Measurements from ENCODE around the gene SYNE1.
"Not testable (repeated sequence)": the region's sequence is repeated elsewhere in the genome, so short reads cannot be mapped to it uniquely, and the experiment has no call there.

The SYNE1 gene

GRCh38 chr6:152166497-152166896, 470.7 kb downstream of the SYNE1 start:
- no peak for DNase-seq

GRCh38 chr6:152164957-152165356, 472.2 kb downstream of the SYNE1 start:
- no peak for DNase-seq

- no peak for DNase-seq
Observed at GRCh38 chr6:152161501-152161900, 475.7 kb downstream of the SYNE1 start.

- DNase-seq = no peak
Observed at GRCh38 chr6:152160346-152160745, 476.8 kb downstream of the SYNE1 start.

- no peak for DNase-seq
Observed at GRCh38 chr6:152155792-152156191, 481.4 kb downstream of the SYNE1 start.

- no peak for DNase-seq
Observed at GRCh38 chr6:152154559-152155356, 482.4 kb downstream of the SYNE1 start.

- no peak for DNase-seq
Observed at GRCh38 chr6:152151920-152152319, 485.2 kb downstream of the SYNE1 start.

- no peak for DNase-seq
Observed at GRCh38 chr6:152150196-152150595, 487.0 kb downstream of the SYNE1 start.

- DNase-seq = no peak
Observed at GRCh38 chr6:152148412-152148811, 488.8 kb downstream of the SYNE1 start.

- DNase-seq = no peak
Observed at GRCh38 chr6:152147269-152147668, 489.9 kb downstream of the SYNE1 start.

- no peak for DNase-seq
Observed at GRCh38 chr6:152146385-152146784, 490.8 kb downstream of the SYNE1 start.

GRCh38 chr6:152143359-152143758, 493.8 kb downstream of the SYNE1 start:
- no peak for DNase-seq

- DNase-seq = no peak
Observed at GRCh38 chr6:152142105-152142504, 495.1 kb downstream of the SYNE1 start.

- DNase-seq = not testable (repeated sequence)
Observed at GRCh38 chr6:152138344-152138743, 498.8 kb downstream of the SYNE1 start.

- DNase-seq = peak; percentile 44
Observed at GRCh38 chr6:152136449-152136825, 500.7 kb downstream of the SYNE1 start.

- peak; percentile 44 for DNase-seq
Observed at GRCh38 chr6:152135755-152136448, 501.3 kb downstream of the SYNE1 start.

- no peak for DNase-seq
Observed at GRCh38 chr6:152130441-152130840, 506.7 kb downstream of the SYNE1 start.

GRCh38 chr6:152129691-152130151, 507.4 kb downstream of the SYNE1 start:
- no peak for DNase-seq

GRCh38 chr6:152127432-152128165, 509.6 kb downstream of the SYNE1 start:
- no peak for DNase-seq

GRCh38 chr6:152124429-152125074, 512.6 kb downstream of the SYNE1 start:
- peak; percentile 7 for DNase-seq

- DNase-seq = no peak
Observed at GRCh38 chr6:152123076-152123475, 514.1 kb downstream of the SYNE1 start.

- no peak for DNase-seq
Observed at GRCh38 chr6:152122434-152122833, 514.7 kb downstream of the SYNE1 start.

- DNase-seq = no peak
Observed at GRCh38 chr6:152121910-152122309, 515.3 kb downstream of the SYNE1 start.
